Small intestine (tissue), 7 donors: ENCODE data around the gene SMG5. TPM values are rescaled to one million over a fixed set of nuclear protein-coding genes. Genes with fewer than 3 reads are reported as not detected.

ENCODE experiments used
- DNase-seq, 2 donors: peaks; one replicate each; pipeline versions ENCODE4 v3.0.0 to v3.0.0-alpha.2; 2013
- FAIRE-seq: peaks from 2 replicates; lab custom pipeline; 2012; peaks lifted over from hg19 to GRCh38; lab: Jason Lieb, UNC
- H3K27ac ChIP-seq, 3 donors: one replicate each; pipeline ENCODE4 v1.5.1; 2013; ENCODE audit warnings: low read length in 2 of 3, mild to moderate bottlenecking in 2 of 3, control low read depth in 1 of 3, inconsistent platforms in 1 of 3, low read depth in 1 of 3, moderate library complexity in 1 of 3
- H3K27me3 ChIP-seq, 3 donors: one replicate each; pipeline ENCODE4 v1.6.1; 2013; ENCODE audit warnings: low read length in 3 of 3, inconsistent platforms in 1 of 3; ENCODE audit not compliant: control insufficient read depth in 3 of 3, insufficient read depth in 3 of 3
- H3K36me3 ChIP-seq, 3 donors: one replicate each; pipeline ENCODE4 v1.6.1; 2013; ENCODE audit warnings: low read length in 3 of 3, inconsistent platforms in 1 of 3, low read depth in 1 of 3, mild to moderate bottlenecking in 1 of 3, moderate library complexity in 1 of 3; ENCODE audit not compliant: control insufficient read depth in 3 of 3, insufficient read depth in 2 of 3
- H3K4me1 ChIP-seq, 3 donors: one replicate each; pipeline ENCODE4 v1.6.1; 2013; ENCODE audit warnings: low read length in 2 of 3, inconsistent platforms in 1 of 3, low read depth in 1 of 3, mild to moderate bottlenecking in 1 of 3, moderate library complexity in 1 of 3; ENCODE audit not compliant: control insufficient read depth in 3 of 3, insufficient read depth in 2 of 3
- H3K4me3 ChIP-seq, 3 donors: one replicate each; pipeline ENCODE4 v1.5.1; 2013; ENCODE audit warnings: low read length in 3 of 3, control low read depth in 1 of 3, inconsistent platforms in 1 of 3, low read depth in 1 of 3, mild to moderate bottlenecking in 1 of 3, moderate library complexity in 1 of 3
- H3K9me3 ChIP-seq, 2 donors: one replicate each; pipeline ENCODE4 v1.6.1; 2013; ENCODE audit warnings: low read depth in 1 of 2, low read length in 1 of 2; ENCODE audit not compliant: control insufficient read depth in 2 of 2, insufficient read depth in 1 of 2
- WGBS, 3 donors: extraction: QIAGEN DNeasy Blood & Tissue Kit; methylation state at CpG; one replicate each; pipeline ENCODE4 v1.1.7; 2013; 5-methylcytosine and 5-hydroxymethylcytosine counted together
- polyA plus RNA-seq, 4 donors: library from polyadenylated mRNA; stranded (reverse) in 3 of 4; unstranded in 1 of 4; fragments of 200-250 nt in 3 of 4; fragments of 120-200 nt in 1 of 4; gene quantifications; one replicate each; pipeline versions ENCODE4 v1.2.1 to v1.2.3, GENCODE V29; 2013
- donor health status: healthy with polysubstance abuse.
- donor health status: control.
- donor health status: control.
- donor health status: Bipolar disorder and iron deficiency.
- donor health status: healthy.

Gene SMG5
- polyA plus RNA-seq, 4 donors = 30.0 to 57.0 (median 43.3) TPM

DNA sequence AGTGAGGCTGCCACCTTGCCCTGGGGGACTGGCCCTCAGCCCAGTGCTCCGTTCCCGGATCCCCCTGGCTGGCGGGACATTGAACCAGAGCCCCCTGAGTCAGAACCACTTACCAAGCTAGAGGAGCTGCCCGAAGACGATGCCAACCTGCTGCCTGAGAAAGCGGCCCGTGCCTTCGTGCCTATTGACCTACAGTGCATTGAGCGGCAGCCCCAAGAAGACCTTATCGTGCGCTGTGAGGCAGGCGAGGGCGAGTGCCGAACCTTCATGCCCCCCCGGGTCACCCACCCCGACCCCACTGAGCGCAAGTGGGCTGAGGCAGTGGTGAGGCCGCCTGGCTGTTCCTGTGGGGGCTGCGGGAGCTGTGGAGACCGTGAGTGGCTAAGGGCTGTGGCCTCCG is 2.8 kb upstream of the SMG5 start:
- H3K27me3 ChIP-seq = no peaks in the 10 kb centered on the region
- no peak overlapping the region for H3K4me3 ChIP-seq
- peaks cover 0 to 24% (median 0%) of the 10 kb centered on the region in 3 donors for H3K36me3 ChIP-seq
- no peaks in the 10 kb centered on the region for H3K9me3 ChIP-seq
- DNase-seq (no peak), FAIRE-seq (no peak)
- 93 to 96% (median 95%) methylated on average over 20 to 21 of the region's 21 CpGs for WGBS, 3 donors
- H3K27ac ChIP-seq = no peak overlapping the region
- H3K4me1 ChIP-seq = peaks cover 4 to 31% (median 5%) of the 10 kb centered on the region in 3 donors

DNA sequence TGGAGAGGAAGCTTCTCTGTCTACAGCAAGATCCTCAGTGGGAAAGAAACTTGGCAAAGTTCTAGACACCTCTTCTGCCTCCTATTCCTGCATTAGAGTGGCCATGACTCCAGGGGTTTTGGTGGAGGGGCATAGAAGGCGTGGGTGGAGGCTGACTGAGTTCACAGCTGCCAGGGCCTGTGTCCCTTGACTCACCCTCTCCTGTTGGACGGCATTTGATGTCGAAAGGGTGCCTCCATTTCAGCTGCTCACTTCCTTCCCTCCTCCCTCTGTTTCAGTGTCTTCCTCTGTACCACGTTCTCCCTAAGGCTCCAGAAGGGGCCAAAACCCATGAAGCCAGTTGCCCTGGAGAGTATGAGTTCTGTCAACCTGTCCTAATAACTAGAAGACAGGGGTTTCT is 2.1 kb upstream of the SMG5 start:
- Histone ChIP-seq H3K36me3 (peaks cover 0 to 28% (median 3%) of the 10 kb centered on the region in 3 donors), H3K4me1 (peaks cover 4 to 31% (median 5%) of the 10 kb centered on the region in 3 donors), H3K27ac (no peak overlapping the region), H3K4me3 (no peak overlapping the region), H3K9me3 (no peaks in the 10 kb centered on the region), H3K27me3 (no peaks in the 10 kb centered on the region)
- WGBS, 3 donors = 69 to 90% (median 84%) methylated on average over 4 of the region's 4 CpGs
- no peak for DNase-seq
- no peak for FAIRE-seq

GRCh38 chr1:156284112-156284511 is 1.5 kb upstream of the SMG5 start, which contains the start of gene TMEM79:
TMEM79 (plus strand) TSS chr1:156284325; CDS start chr1:156285227, 902 bp downstream.
- H3K27ac ChIP-seq = peak within 1 kb of the TSS; percentile 67 to 80 (median 69)
- no peaks in the 10 kb centered on the region for H3K27me3 ChIP-seq
- peak within 1 kb of the TSS; percentile 32 to 89 (median 78) for H3K4me3 ChIP-seq
- H3K36me3 ChIP-seq = peaks cover 0 to 31% (median 3%) of the 10 kb centered on the region in 3 donors
- DNase-seq (peak in 1 of 2 donors; percentile 48), FAIRE-seq (no peak)
- H3K4me1 ChIP-seq = peaks cover 4 to 31% (median 5%) of the 10 kb centered on the region in 3 donors
- no peaks in the 10 kb centered on the region for H3K9me3 ChIP-seq
- 59 to 76% (median 66%) methylated on average over 7 of the region's 7 CpGs for WGBS, 3 donors

- Histone ChIP-seq H3K27ac (peak overlapping the region in 1 of 3 donors; percentile 80), H3K36me3 (peaks cover 0 to 31% (median 5%) of the 10 kb centered on the region in 3 donors), H3K9me3 (no peaks in the 10 kb centered on the region), H3K4me3 (peak overlapping the region; percentile 32 to 89 (median 78)), H3K27me3 (no peaks in the 10 kb centered on the region), H3K4me1 (peaks cover 4 to 31% (median 5%) of the 10 kb centered on the region in 3 donors)
- FAIRE-seq (no peak), DNase-seq (no peak)
- 60 to 77% (median 65%) methylated on average over 1 of the region's 1 CpG for WGBS, 3 donors
These were observed 896 bp upstream of the SMG5 start for GRCh38 chr1:156283521-156283920.

DNA sequence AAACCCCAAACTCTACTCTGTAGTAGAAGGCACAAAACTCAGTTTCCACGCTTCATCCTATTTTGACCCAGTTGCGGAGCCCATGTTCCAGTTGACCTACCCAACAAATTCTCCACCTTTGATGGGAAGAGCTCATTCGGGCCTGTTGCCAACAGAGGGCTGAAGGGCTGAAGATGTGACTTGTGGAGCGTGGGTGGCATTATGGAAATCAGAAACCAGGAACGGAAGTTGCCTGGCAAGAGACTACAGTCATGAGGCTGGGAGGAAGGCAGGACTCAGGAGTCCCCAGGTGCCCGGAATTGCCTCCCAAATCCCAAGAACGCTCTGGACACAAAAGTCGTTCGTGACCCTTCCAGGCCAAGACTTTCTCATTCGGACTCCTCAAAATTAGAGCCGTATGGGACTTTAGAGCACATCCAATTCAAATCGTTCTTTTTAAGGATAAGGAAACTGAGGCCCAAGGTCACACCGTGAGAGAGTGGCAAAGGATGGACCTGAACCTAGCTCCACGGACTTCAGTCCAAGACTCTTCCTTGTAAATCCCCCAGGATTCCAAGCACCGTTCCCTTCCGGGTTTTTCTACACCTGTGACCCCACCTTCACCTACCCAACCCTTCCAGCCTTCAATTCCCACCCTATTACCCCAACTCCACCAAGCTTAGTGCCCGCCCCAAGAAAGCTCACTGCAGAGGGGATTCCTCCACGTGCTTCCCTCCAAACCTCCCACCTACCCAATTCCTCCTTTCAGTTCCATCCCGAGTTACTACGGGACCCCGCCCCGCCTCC is 739 bp downstream of the SMG5 start:
- H3K36me3 ChIP-seq = peaks cover 0 to 41% (median 17%) of the 10 kb centered on the region in 3 donors
- peak; percentile 86 to 88 for DNase-seq
- H3K9me3 ChIP-seq = no peaks in the 10 kb centered on the region
- H3K4me1 ChIP-seq = peaks cover 4 to 31% (median 5%) of the 10 kb centered on the region in 3 donors
- no peak for FAIRE-seq
- peak overlapping the region; percentile 88 to 95 (median 91) for H3K27ac ChIP-seq
- peak overlapping the region; percentile 58 to 89 (median 78) for H3K4me3 ChIP-seq
- 5 to 7% (median 6%) methylated on average over 21 to 22 of the region's 22 CpGs for WGBS, 3 donors
- H3K27me3 ChIP-seq = no peaks in the 10 kb centered on the region

GRCh38 chr1:156281281-156281680 is 1.3 kb downstream of the SMG5 start:
- DNase-seq (no peak), FAIRE-seq (no peak)
- Histone ChIP-seq H3K27ac (peak overlapping the region in 1 of 3 donors; percentile 88), H3K27me3 (no peaks in the 10 kb centered on the region), H3K4me1 (peaks cover 4 to 31% (median 5%) of the 10 kb centered on the region in 3 donors), H3K9me3 (no peaks in the 10 kb centered on the region), H3K36me3 (peaks cover 2 to 42% (median 19%) of the 10 kb centered on the region in 3 donors), H3K4me3 (peak overlapping the region in 2 of 3 donors; percentile 78 to 89)
- WGBS, 3 donors = 12 to 19% (median 17%) methylated on average over 8 of the region's 8 CpGs

DNA sequence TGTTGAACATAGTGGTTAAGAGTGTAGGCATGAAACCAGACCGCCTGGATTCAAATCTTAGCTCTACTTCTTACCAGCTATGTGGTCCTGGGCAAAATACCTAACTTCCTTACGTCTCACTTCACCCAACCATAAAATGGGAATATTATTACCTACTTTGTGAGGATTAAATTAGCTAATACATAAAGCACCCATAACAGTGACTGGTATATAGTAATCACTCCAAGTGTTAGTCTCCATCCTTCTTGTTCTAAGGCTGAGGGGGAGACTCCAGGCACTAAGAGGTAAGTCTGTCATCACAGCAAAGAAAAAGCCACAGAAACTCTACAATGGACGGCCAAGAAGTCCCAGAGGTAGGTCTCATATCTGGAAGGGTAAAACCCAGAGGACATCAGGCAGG is 2.8 kb downstream of the SMG5 start:
- Histone ChIP-seq H3K4me3 (no peak overlapping the region), H3K36me3 (peaks cover 12 to 40% (median 25%) of the 10 kb centered on the region in 3 donors), H3K27ac (no peak overlapping the region), H3K27me3 (no peaks in the 10 kb centered on the region), H3K4me1 (peaks cover 4 to 31% (median 5%) of the 10 kb centered on the region in 3 donors), H3K9me3 (no peaks in the 10 kb centered on the region)
- no peak for DNase-seq
- 88 to 95% (median 91%) methylated on average over 3 of the region's 3 CpGs for WGBS, 3 donors
- no peak for FAIRE-seq

DNA sequence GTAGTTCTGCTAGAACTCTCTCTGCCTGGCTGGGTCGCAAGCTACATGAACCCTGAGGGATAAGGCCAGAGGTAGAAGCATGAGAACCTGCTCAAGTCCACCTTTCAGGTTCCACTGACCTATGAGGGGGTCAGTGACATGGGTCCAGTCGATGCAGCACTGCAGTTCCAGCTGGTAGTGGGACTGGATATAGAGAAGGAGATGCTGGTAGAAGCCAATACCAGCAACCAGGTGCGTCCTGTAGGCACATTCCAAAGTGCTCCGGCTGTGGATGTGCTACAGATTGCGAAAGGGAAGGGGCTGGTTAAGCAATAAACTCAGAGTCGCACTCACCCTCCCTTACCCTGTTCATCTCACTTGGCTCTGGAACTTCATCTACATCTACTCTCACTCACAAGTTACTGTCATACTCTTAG is 5.7 kb downstream of the SMG5 start:
- Histone ChIP-seq H3K4me1 (peaks cover 4 to 13% (median 5%) of the 10 kb centered on the region in 3 donors), H3K9me3 (no peaks in the 10 kb centered on the region), H3K36me3 (peaks cover 32 to 63% (median 38%) of the 10 kb centered on the region in 3 donors), H3K27me3 (no peaks in the 10 kb centered on the region), H3K4me3 (no peak overlapping the region), H3K27ac (no peak overlapping the region)
- WGBS, 3 donors = 63 to 83% (median 79%) methylated on average over 6 of the region's 6 CpGs
- no peak for FAIRE-seq
- DNase-seq = no peak
